ENCODE data around the gene SLC7A9. TPM values are rescaled to one million over a fixed set of nuclear protein-coding genes. Genes with fewer than 3 reads are reported as not detected.

Gene SLC7A9
- total and polyA plus RNA-seq, 10 of the 15 experiments (the other 5 are each of a cell fraction or from before 2014, with no cell fraction given), result 0.13 to 0.17 TPM; not detected in 8

GRCh38 chr19:32862741-32863140, 6.8 kb downstream of the SLC7A9 start:
- Histone ChIP-seq H3K4me2 (ENCODE audit: control insufficient read depth, insufficient read depth) (no peak overlapping the region), H3K27ac (ENCODE audit: control insufficient read depth, insufficient read depth) (no peak overlapping the region), H3K27me3 (replicated peaks in 1 of 2; ENCODE audit: control insufficient read depth in 2 of 2, insufficient read depth in 2 of 2, low read length in 1 of 2) (no peaks in the 10 kb centered on the region), H2AFZ (ENCODE audit: control insufficient read depth, low read depth, low read length) (no peak overlapping the region), H3K9ac (ENCODE audit: control insufficient read depth, insufficient read depth, low read length) (no peak overlapping the region), H3K79me2 (ENCODE audit: control insufficient read depth, insufficient read depth, low read length) (no peaks in the 10 kb centered on the region), H3K4me1 (ENCODE audit: control insufficient read depth, insufficient read depth, low read length) (no peaks in the 10 kb centered on the region), H3K4me3 (no peak overlapping the region), H3K9me3 (replicated peaks; ENCODE audit: control insufficient read depth, insufficient read depth, low read length) (no peaks in the 10 kb centered on the region), H4K20me1 (ENCODE audit: control insufficient read depth, insufficient read depth) (no peaks in the 10 kb centered on the region), H3K36me3 (ENCODE audit: control insufficient read depth in 2 of 2, insufficient read depth in 2 of 2, low read length in 1 of 2) (no peaks in the 10 kb centered on the region)
- no peak for TF ChIP-seq ATF7 (IDR thresholded peaks at IDR 0.05; ENCODE audit: low read depth)
- no peak for TF ChIP-seq ZZZ3 (IDR thresholded peaks at IDR 0.05; ENCODE audit: control insufficient read depth, insufficient read length, low read depth)
- no peak for TF ChIP-seq HSF1 (IDR thresholded peaks at IDR 0.05; ENCODE audit: low read depth, low read length)
- no peak for TF ChIP-seq RAD51 (IDR thresholded peaks at IDR 0.05)
- TF ChIP-seq CHD2 (IDR thresholded peaks at IDR 0.05; ENCODE audit: borderline replicate concordance, low read depth, low read length), result no peak
- DNase-seq (ENCODE audit: low read depth, low spot score) (no peak), FAIRE-seq (no peak), ATAC-seq (no peak)
- no TSS peak for BruUV-seq (replicated peaks)
- SMC1A ChIA-PET (ENCODE audit: uncharacterized antibody, unreplicated experiment), result no interaction called here
- WGBS (ENCODE audit: insufficient coverage, insufficient replicate concordance, low lambda C conversion rate, missing lambda C conversion rate), result 64% methylated on average over 14 of the region's 14 CpGs
- intact Hi-C loops (cut with micrococcal nuclease; ENCODE audit: unreplicated experiment) (no loop called here), in situ Hi-C loops (cut with MboI) (no loop called here)
- CTCF ChIA-PET, result no interaction called here
- POLR2A ChIA-PET, result no interaction called here
- RAD21 ChIA-PET (ENCODE audit: unreplicated experiment), result no interaction called here

- Histone ChIP-seq H4K20me1 (ENCODE audit: control insufficient read depth, insufficient read depth) (no peaks in the 10 kb centered on the region), H3K4me1 (ENCODE audit: control insufficient read depth, insufficient read depth, low read length) (no peaks in the 10 kb centered on the region), H3K36me3 (ENCODE audit: control insufficient read depth in 2 of 2, insufficient read depth in 2 of 2, low read length in 1 of 2) (no peaks in the 10 kb centered on the region), H3K4me3 (no peak overlapping the region), H3K9me3 (replicated peaks; ENCODE audit: control insufficient read depth, insufficient read depth, low read length) (no peaks in the 10 kb centered on the region), H3K27me3 (replicated peaks in 1 of 2; ENCODE audit: control insufficient read depth in 2 of 2, insufficient read depth in 2 of 2, low read length in 1 of 2) (no peaks in the 10 kb centered on the region), H3K27ac (ENCODE audit: control insufficient read depth, insufficient read depth) (no peak overlapping the region), H3K79me2 (ENCODE audit: control insufficient read depth, insufficient read depth, low read length) (no peaks in the 10 kb centered on the region), H3K4me2 (ENCODE audit: control insufficient read depth, insufficient read depth) (no peak overlapping the region), H2AFZ (ENCODE audit: control insufficient read depth, low read depth, low read length) (no peak overlapping the region), H3K9ac (ENCODE audit: control insufficient read depth, insufficient read depth, low read length) (no peak overlapping the region)
- in situ Hi-C loops (cut with MboI), result no loop called here
- ChIA-PET SMC1A (ENCODE audit: uncharacterized antibody, unreplicated experiment) (no interaction called here), RAD21 (ENCODE audit: unreplicated experiment) (no interaction called here), POLR2A (no interaction called here), CTCF (no interaction called here)
- WGBS (ENCODE audit: insufficient coverage, insufficient replicate concordance, low lambda C conversion rate, missing lambda C conversion rate), result 53% methylated on average over 19 of the region's 19 CpGs
- intact Hi-C loops (cut with micrococcal nuclease; ENCODE audit: unreplicated experiment), result no loop called here
- no peak for ATAC-seq
- TF ChIP-seq EGR1 (IDR thresholded peaks at IDR 0.05; ENCODE audit: borderline replicate concordance in 1 of 2, low read depth in 2 of 2, low read length in 2 of 2) (no peak), IRF4 (IDR thresholded peaks at IDR 0.05; ENCODE audit: low read depth, low read length) (no peak), POLR2AphosphoS5 (IDR thresholded peaks at IDR 0.05; ENCODE audit: low read length) (no peak), TAF1 (IDR thresholded peaks at IDR 0.05; ENCODE audit: borderline replicate concordance, low read depth, low read length) (no peak), CREM (IDR thresholded peaks at IDR 0.05; ENCODE audit: low read depth) (no peak), SUZ12 (IDR thresholded peaks at IDR 0.05; ENCODE audit: unreplicated experiment) (no peak), ELK1 (IDR thresholded peaks at IDR 0.05; ENCODE audit: low read depth, low read length) (no peak)
- FAIRE-seq, result no peak
- no peak for DNase-seq (ENCODE audit: low read depth, low spot score)
- no TSS peak for BruUV-seq (replicated peaks)
These were observed 7.4 kb downstream of the SLC7A9 start for GRCh38 chr19:32862173-32862572.
